Body of pancreas (tissue), 4 donors: ENCODE measurements around the gene MXD3.

Experiments used
- CTCF ChIP-seq, 7 experiments: fragments of 450-650 bp in 4 of 7; fragments of 200-600 bp in 3 of 7; sonication (generic) in 3 of 7; IDR thresholded peaks; one replicate each; pipeline ENCODE4 v1.5.1; 2016 to 2019; ENCODE audit warnings: antibody characterized with exemption in 7 of 7
- POLR2A ChIP-seq, 3 donors: fragments of 450-650 bp; IDR thresholded peaks; one replicate each; pipeline ENCODE4 v1.6.1; 2016; ENCODE audit warnings: antibody characterized with exemption in 3 of 3, mild to moderate bottlenecking in 2 of 3

GRCh38 chr5:177316005-177316404 is 4.3 kb upstream of the MXD3 start:
- no peak for TF ChIP-seq CTCF (IDR thresholded peaks at IDR 0.05)
- no peak for TF ChIP-seq POLR2A (IDR thresholded peaks at IDR 0.05)
